SK-N-MC (cell line): ENCODE measurements around the gene WBP1L.

Experiments
- DNase-seq: peaks from one replicate; pipeline ENCODE4 v3.0.0-alpha.2; 2011; ENCODE audit warnings: low read depth, low spot score
- H3K27ac ChIP-seq: fragments of 200-600 bp; sonication (generic); 2 replicates; pipeline ENCODE4 v1.5.1; 2016; ENCODE audit warnings: mixed run types
- H3K36me3 ChIP-seq: fragments of 200-600 bp; sonication (generic); 2 replicates; pipeline ENCODE4 v1.6.1; 2017; ENCODE audit warnings: antibody characterized with exemption, low read length, mixed read lengths; ENCODE audit not compliant: insufficient read depth
- H3K4me3 ChIP-seq: fragments of 200-600 bp; sonication (generic); 2 replicates; pipeline ENCODE4 v1.5.1; 2016
- H3K9ac ChIP-seq: fragments of 200-600 bp; sonication (generic); 2 replicates; pipeline ENCODE4 v1.8.0; 2017; ENCODE audit warnings: mixed run types, mixed read lengths; ENCODE audit not compliant: insufficient read length
- H3K9me3 ChIP-seq: fragments of 200-600 bp; sonication (generic); 2 replicates; pipeline ENCODE4 v1.6.1; 2017; ENCODE audit warnings: low read depth, mild to moderate bottlenecking, antibody characterized with exemption, low read length, moderate library complexity, mixed read lengths
- EZH2 ChIP-seq: fragments of 200-600 bp; sonication (generic); IDR thresholded peaks from one replicate; pipeline ENCODE4 v1.6.1; 2017; ENCODE audit warnings: antibody characterized with exemption
- FOXP2 ChIP-seq: optimal IDR thresholded peaks from 2 replicates; pipeline ENCODE3; 2011; ENCODE audit warnings: mild to moderate bottlenecking, moderate library complexity; ENCODE audit not compliant: insufficient read depth; ENCODE audit errors: extremely low read length, control extremely low read depth
- POLR2AphosphoS5 ChIP-seq: IDR thresholded peaks from 2 replicates; pipeline ENCODE4 v1.6.1; 2012; ENCODE audit warnings: mild to moderate bottlenecking, low read depth, low read length, borderline replicate concordance

Gene WBP1L

DNA sequence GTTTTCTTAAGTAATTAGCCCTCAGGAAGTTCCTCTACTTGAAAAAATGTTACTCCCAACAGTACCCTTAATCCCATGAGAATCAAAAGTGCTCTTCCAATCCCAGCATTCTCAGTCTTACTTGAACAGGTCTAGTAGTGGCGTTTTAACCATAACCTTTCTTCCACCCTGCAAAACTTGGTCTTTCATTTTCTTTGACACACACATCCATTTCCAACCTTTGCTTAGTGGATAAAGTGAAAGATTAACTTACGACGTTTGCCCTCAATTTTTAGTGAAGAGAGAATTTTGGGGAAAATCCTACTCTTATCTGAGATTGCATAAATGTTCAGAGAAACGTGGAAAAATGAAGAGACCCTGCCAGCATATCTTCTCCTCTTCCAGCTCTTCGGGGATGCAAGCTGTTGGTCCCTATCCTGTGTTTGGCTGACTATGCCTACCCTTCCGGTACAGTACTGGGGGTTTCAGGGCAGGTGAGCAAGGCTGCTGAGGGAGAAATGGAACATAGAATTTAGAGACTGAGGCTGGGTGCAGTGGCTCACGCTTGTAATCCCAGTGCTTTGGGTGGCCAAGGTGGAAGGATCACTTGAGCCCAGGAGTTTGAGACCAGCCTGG is 18.8 kb downstream of the WBP1L start:
- no peaks in the 10 kb centered on the region for H3K9me3 ChIP-seq
- TF ChIP-seq FOXP2, result no peak
- no peak for TF ChIP-seq EZH2
- TF ChIP-seq POLR2AphosphoS5, result no peak
- no peak overlapping the region for H3K27ac ChIP-seq
- no peak for DNase-seq
- no peak overlapping the region for H3K4me3 ChIP-seq
- no peak overlapping the region for H3K9ac ChIP-seq
- H3K36me3 ChIP-seq, result no peaks in the 10 kb centered on the region

- no peak overlapping the region for H3K4me3 ChIP-seq
- no peaks in the 10 kb centered on the region for H3K36me3 ChIP-seq
- H3K9me3 ChIP-seq, result no peaks in the 10 kb centered on the region
- H3K9ac ChIP-seq, result no peak overlapping the region
- TF ChIP-seq EZH2 (no peak), FOXP2 (no peak), POLR2AphosphoS5 (no peak)
- no peak overlapping the region for H3K27ac ChIP-seq
- DNase-seq, result no peak
Observed at GRCh38 chr10:102763037-102763607, 19.4 kb downstream of the WBP1L start.

- no peak overlapping the region for H3K4me3 ChIP-seq
- no peaks in the 10 kb centered on the region for H3K9me3 ChIP-seq
- no peak overlapping the region for H3K27ac ChIP-seq
- H3K36me3 ChIP-seq, result no peaks in the 10 kb centered on the region
- no peak overlapping the region for H3K9ac ChIP-seq
- TF ChIP-seq POLR2AphosphoS5 (no peak), EZH2 (no peak), FOXP2 (no peak)
- DNase-seq, result no peak
Observed at GRCh38 chr10:102764470-102765161, 20.9 kb downstream of the WBP1L start.

DNA sequence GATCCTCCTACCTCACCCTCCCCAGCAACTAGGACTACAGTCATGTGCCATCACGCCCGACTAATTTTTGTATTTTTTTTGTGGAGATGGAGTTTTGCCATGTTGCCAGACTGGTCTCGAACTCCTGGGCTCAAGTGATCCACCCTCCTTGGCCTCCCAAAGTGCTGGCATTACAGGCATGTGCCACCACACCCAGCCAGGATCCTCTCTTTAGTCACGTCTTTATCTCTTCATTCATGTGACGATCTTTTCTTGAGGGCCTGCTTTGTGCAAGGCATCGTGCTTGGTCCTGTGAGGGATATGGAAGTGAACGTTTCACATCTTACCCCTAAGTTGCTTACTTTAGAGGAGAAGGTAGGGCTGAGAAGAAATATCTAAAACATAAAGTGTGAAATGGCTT is 21.6 kb downstream of the WBP1L start:
- H3K36me3 ChIP-seq, result no peaks in the 10 kb centered on the region
- H3K27ac ChIP-seq, result no peak overlapping the region
- no peaks in the 10 kb centered on the region for H3K9me3 ChIP-seq
- H3K4me3 ChIP-seq, result no peak overlapping the region
- TF ChIP-seq EZH2 (no peak), POLR2AphosphoS5 (no peak), FOXP2 (no peak)
- no peak overlapping the region for H3K9ac ChIP-seq
- no peak for DNase-seq

DNA sequence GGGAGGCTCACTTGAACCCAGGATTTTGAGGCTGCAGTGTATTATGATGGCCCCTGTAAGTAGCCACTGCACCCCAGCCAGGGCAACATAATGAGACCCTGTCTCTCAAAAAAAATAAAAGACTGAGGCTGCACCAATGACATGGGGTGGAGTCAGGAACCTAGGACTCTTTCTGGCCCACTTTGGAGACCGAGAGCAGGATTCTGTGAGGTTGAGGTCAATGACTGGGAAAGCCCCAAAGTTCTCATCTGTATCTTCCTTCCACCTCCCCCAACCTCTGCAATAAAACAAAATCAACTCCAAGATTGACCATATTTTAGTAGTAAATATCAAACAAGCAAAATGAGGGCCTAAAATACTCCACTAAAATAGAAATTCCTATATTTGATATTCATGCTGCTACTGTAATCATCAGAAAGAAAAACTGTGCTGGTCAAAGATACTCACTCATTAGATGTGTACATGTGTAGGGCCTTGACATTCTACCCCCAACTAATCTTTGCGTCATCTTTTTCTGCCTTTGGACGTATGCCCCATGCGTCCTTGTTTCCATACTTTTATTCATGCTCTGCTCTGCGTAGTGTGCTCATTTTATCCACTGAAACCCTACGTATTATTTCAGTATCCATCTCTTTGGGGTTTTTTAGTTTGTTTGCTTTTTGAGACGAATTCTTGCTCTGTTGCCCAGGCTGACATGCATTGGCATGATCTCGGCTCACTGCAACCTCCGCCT is 23.8 kb downstream of the WBP1L start:
- H3K4me3 ChIP-seq, result no peak overlapping the region
- DNase-seq, result no peak
- H3K36me3 ChIP-seq, result no peaks in the 10 kb centered on the region
- no peak overlapping the region for H3K27ac ChIP-seq
- H3K9me3 ChIP-seq, result no peaks in the 10 kb centered on the region
- H3K9ac ChIP-seq, result no peak overlapping the region
- TF ChIP-seq FOXP2 (no peak), POLR2AphosphoS5 (no peak), EZH2 (no peak)

DNA sequence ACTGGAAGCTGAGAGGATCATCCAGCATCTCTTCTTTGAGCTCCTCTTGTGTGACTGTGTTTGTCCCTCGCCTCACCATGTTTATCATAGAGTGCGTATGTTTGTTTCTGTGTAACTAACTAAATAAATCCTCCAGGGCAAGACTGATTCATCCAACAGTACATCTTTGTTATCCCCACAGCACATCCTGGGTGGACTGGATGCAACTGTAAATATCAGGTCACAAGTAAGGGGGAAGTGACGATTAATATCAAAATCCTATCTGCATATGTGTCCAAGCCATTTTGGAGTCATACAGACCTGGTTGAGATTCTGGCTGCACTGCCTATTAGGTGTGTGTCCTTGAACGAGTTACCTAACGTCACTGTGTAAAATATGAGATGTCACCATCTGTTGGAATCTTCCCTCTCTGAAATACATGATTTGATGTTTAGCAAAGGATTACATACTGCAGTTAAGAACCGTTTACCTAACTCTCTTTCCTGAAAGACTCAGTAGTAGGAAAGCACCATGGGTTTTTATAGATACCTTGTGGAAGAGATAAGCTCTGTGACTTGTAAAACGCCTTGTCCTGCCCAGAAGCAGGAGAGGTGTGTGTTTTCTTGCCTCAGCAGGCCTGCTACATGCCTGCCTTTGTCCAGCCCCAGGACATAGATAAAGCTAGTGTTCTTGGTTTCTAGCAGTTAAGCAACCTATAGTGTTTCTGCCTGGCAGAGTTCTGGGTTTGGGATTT is 25.8 kb downstream of the WBP1L start:
- H3K27ac ChIP-seq, result no peak overlapping the region
- no peak overlapping the region for H3K4me3 ChIP-seq
- H3K36me3 ChIP-seq, result no peaks in the 10 kb centered on the region
- H3K9me3 ChIP-seq, result no peaks in the 10 kb centered on the region
- no peak for DNase-seq
- TF ChIP-seq POLR2AphosphoS5 (no peak), FOXP2 (no peak), EZH2 (no peak)
- no peak overlapping the region for H3K9ac ChIP-seq

GRCh38 chr10:102770108-102770482 is 26.3 kb downstream of the WBP1L start:
- H3K4me3 ChIP-seq, result no peak overlapping the region
- TF ChIP-seq POLR2AphosphoS5 (no peak), FOXP2 (no peak), EZH2 (no peak)
- H3K9me3 ChIP-seq, result no peaks in the 10 kb centered on the region
- no peak for DNase-seq
- H3K9ac ChIP-seq, result no peak overlapping the region
- H3K27ac ChIP-seq, result no peak overlapping the region
- H3K36me3 ChIP-seq, result no peaks in the 10 kb centered on the region

DNA sequence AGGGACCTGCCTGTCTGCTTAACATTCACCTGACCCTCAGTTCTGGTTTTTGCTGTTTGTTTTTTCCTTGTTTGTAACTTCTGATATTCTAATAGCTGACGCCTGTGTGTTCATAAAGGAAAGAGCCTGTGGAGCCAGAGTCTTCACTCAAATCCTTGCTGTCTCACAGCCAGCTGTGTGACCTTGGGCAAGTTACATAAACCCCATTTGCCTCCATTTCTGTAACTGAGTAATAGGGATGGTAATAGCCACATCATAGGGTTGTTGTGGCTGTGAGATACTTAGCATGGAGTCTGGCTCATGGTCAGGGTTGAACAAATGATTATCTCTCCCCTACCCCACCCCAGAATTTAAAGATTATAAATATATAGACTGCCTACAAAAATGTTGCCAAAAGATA is 27.0 kb downstream of the WBP1L start:
- Histone ChIP-seq H3K4me3 (no peak overlapping the region), H3K27ac (no peak overlapping the region), H3K9me3 (no peaks in the 10 kb centered on the region), H3K36me3 (no peaks in the 10 kb centered on the region), H3K9ac (no peak overlapping the region)
- TF ChIP-seq FOXP2 (no peak), EZH2 (no peak), POLR2AphosphoS5 (no peak)
- DNase-seq, result no peak

GRCh38 chr10:102773320-102773719 is 29.6 kb downstream of the WBP1L start:
- DNase-seq, result no peak
- Histone ChIP-seq H3K9me3 (no peaks in the 10 kb centered on the region), H3K36me3 (no peaks in the 10 kb centered on the region), H3K4me3 (no peak overlapping the region), H3K27ac (no peak overlapping the region), H3K9ac (no peak overlapping the region)
- TF ChIP-seq POLR2AphosphoS5, result no peak
- no peak for TF ChIP-seq EZH2
- TF ChIP-seq FOXP2, result no peak
